Spleen (tissue), 11 donors: ENCODE results near the gene PRKG1. TPM values are rescaled to one million over a fixed set of nuclear protein-coding genes. Genes with fewer than 3 reads are reported as not detected.

Source experiments
- DNase-seq: peaks from one replicate; pipeline ENCODE4 v3.0.0-alpha.2; 2020
- H3K27ac ChIP-seq, 8 donors: fragments of 200-600 bp; sonication (generic) in 7 of 8; 1 replicate in 4 of 8; 2 replicates in 4 of 8; pipeline versions ENCODE4 v1.5.0 to v1.8.0; 2016 to 2021; ENCODE audit warnings: inconsistent platforms in 4 of 8, mild to moderate bottlenecking in 4 of 8, moderate library complexity in 1 of 8
- H3K27me3 ChIP-seq, 7 donors: fragments of 200-600 bp; sonication (generic) in 6 of 7; replicated peaks in 1 of 7; 1 replicate in 4 of 7; 2 replicates in 3 of 7; pipeline versions ENCODE4 v1.5.0 to v1.8.0; 2016 to 2021; ENCODE audit warnings: inconsistent platforms in 3 of 7, mild to moderate bottlenecking in 1 of 7
- H3K36me3 ChIP-seq, 6 donors: fragments of 200-600 bp; sonication (generic) in 5 of 6; 1 replicate in 4 of 6; 2 replicates in 2 of 6; pipeline versions ENCODE4 v1.5.0 to v1.8.0; 2016 to 2021; ENCODE audit warnings: inconsistent platforms in 2 of 6
- H3K4me1 ChIP-seq, 6 donors: fragments of 200-600 bp; sonication (generic) in 5 of 6; 1 replicate in 3 of 6; 2 replicates in 3 of 6; pipeline versions ENCODE4 v1.5.0 to v1.8.0; 2016 to 2021; ENCODE audit warnings: inconsistent platforms in 3 of 6
- H3K4me3 ChIP-seq, 8 donors: fragments of 200-600 bp; sonication (generic) in 7 of 8; 1 replicate in 4 of 8; 2 replicates in 4 of 8; pipeline versions ENCODE4 v1.5.0 to v1.8.0; 2016 to 2021; ENCODE audit warnings: inconsistent platforms in 4 of 8, mild to moderate bottlenecking in 4 of 8, moderate library complexity in 2 of 8
- H3K9me3 ChIP-seq, 8 donors: fragments of 200-600 bp; sonication (generic) in 7 of 8; 1 replicate in 4 of 8; 2 replicates in 4 of 8; pipeline versions ENCODE4 v1.5.0 to v1.8.0; 2016 to 2021; ENCODE audit warnings: inconsistent platforms in 4 of 8
- POLR2A ChIP-seq, 3 donors: fragments of 450-650 bp; IDR thresholded peaks; one replicate each; pipeline ENCODE4 v1.5.1; 2017; ENCODE audit warnings: antibody characterized with exemption in 3 of 3, mild to moderate bottlenecking in 1 of 3
- POLR2AphosphoS5 ChIP-seq, 3 donors: sonication (generic); formaldehyde crosslinking; IDR thresholded peaks; one replicate each; pipeline ENCODE4 v1.5.1; 2017; ENCODE audit warnings: antibody characterized with exemption in 3 of 3
- WGBS, 5 donors: extraction: QIAGEN DNeasy Blood & Tissue Kit in 3 of 5; methylation state at CpG; one replicate each; pipeline versions ENCODE4 v1.1.5 to v1.1.7; 2013 to 2018; 5-methylcytosine and 5-hydroxymethylcytosine counted together
- intact Hi-C: fragments of 100-400 bp; cut with DNase I; formaldehyde crosslinking; loops from one replicate; pipeline ENCODE4 v1.15.0; 2023; ENCODE audit warnings: low total_unique reads
- polyA plus RNA-seq, 3 donors: library from polyadenylated mRNA; stranded (reverse); fragments of 200-250 nt; gene quantifications; one replicate each; pipeline ENCODE4 v1.2.1, GENCODE V29; 2013
- total RNA-seq, 7 donors: library from RNA; depleted of rRNA in 3 of 7; stranded (reverse); fragments of >200 nt in 3 of 7; fragmentation: NEBNext Ultra II Directional in 4 of 7; extraction: Animal tissue kit (Norgen Biotek cat#: 25700) in 4 of 7; gene quantifications; one replicate each; pipeline versions ENCODE4 v1.1.0 to v1.2.1, GENCODE V29; 2016 to 2021
- TF ChIP-seq, protein P1 (sequence below), 11 experiments: fragments of 200-600 bp in 7 of 11; fragments of 450-650 bp in 4 of 11; sonication (generic) in 4 of 11; IDR thresholded peaks in 8 of 11; conservative IDR thresholded peaks in 3 of 11; 1 replicate in 7 of 11; 2 replicates in 4 of 11; pipeline versions ENCODE4 v1.4.0 to v1.8.0; 2016 to 2021; ENCODE audit warnings: antibody characterized with exemption in 11 of 11, inconsistent platforms in 4 of 11, mild to moderate bottlenecking in 1 of 11
- donor health status: healthy with polysubstance abuse.
- donor health status: DM: no; HTN: no; CAD: no; lungs with moderate emphysema.
- donor health status: DM: no; HTN: no; CAD: no.
- donor health status: Bipolar disorder and iron deficiency.
- donor health status: healthy.
- donor health status: DM: no; HTN: no; CAD: no.
- donor health status: DM: yes; HTN: yes; CAD: no.

Gene PRKG1
- total and polyA plus RNA-seq, 10 donors: 0.65 to 10.5 (median 7.2) TPM

GRCh38 chr10:52146766-52147165 lies 1072.5 kb downstream of the PRKG1 start:
- no peaks in the 10 kb centered on the region for H3K27me3 ChIP-seq
- intact Hi-C loops: no loop called here
- TF ChIP-seq POLR2AphosphoS5 (IDR thresholded peaks at IDR 0.05): no peak
- TF ChIP-seq POLR2A (IDR thresholded peaks at IDR 0.05): no peak
- TF ChIP-seq, protein P1, sequence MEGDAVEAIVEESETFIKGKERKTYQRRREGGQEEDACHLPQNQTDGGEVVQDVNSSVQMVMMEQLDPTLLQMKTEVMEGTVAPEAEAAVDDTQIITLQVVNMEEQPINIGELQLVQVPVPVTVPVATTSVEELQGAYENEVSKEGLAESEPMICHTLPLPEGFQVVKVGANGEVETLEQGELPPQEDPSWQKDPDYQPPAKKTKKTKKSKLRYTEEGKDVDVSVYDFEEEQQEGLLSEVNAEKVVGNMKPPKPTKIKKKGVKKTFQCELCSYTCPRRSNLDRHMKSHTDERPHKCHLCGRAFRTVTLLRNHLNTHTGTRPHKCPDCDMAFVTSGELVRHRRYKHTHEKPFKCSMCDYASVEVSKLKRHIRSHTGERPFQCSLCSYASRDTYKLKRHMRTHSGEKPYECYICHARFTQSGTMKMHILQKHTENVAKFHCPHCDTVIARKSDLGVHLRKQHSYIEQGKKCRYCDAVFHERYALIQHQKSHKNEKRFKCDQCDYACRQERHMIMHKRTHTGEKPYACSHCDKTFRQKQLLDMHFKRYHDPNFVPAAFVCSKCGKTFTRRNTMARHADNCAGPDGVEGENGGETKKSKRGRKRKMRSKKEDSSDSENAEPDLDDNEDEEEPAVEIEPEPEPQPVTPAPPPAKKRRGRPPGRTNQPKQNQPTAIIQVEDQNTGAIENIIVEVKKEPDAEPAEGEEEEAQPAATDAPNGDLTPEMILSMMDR (IDR thresholded peaks at IDR 0.05 in 8 of 11, conservative IDR thresholded peaks at IDR 0.05 in 3 of 11): no peak
- no peak for DNase-seq
- 80 to 90% (median 88%) methylated on average over 2 of the region's 2 CpGs for WGBS, 5 donors
- H3K9me3 ChIP-seq: no peaks in the 10 kb centered on the region
- H3K27ac ChIP-seq: no peak overlapping the region
- no peak overlapping the region for H3K4me3 ChIP-seq
- H3K4me1 ChIP-seq: no peaks in the 10 kb centered on the region
- H3K36me3 ChIP-seq: no peaks in the 10 kb centered on the region

- H3K36me3 ChIP-seq: no peaks in the 10 kb centered on the region
- TF ChIP-seq, protein P1 (IDR thresholded peaks at IDR 0.05 in 8 of 11, conservative IDR thresholded peaks at IDR 0.05 in 3 of 11): no peak
- no peak for TF ChIP-seq POLR2AphosphoS5 (IDR thresholded peaks at IDR 0.05)
- H3K4me3 ChIP-seq: no peak overlapping the region
- H3K27ac ChIP-seq: no peak overlapping the region
- H3K4me1 ChIP-seq: no peaks in the 10 kb centered on the region
- peaks cover 0 to 12% (median 0%) of the 10 kb centered on the region in 8 donors for H3K9me3 ChIP-seq
- WGBS, 5 donors: 64 to 89% (median 77%) methylated on average over 3 to 4 of the region's 4 CpGs
- H3K27me3 ChIP-seq: no peaks in the 10 kb centered on the region
- intact Hi-C loops: no loop called here
- no peak for DNase-seq
These were observed 1096.5 kb downstream of the PRKG1 start for GRCh38 chr10:52170776-52171175.

GRCh38 chr10:52172581-52172980 lies 1098.3 kb downstream of the PRKG1 start:
- 83 to 93% (median 89%) methylated on average over 1 of the region's 1 CpG for WGBS, 5 donors
- Histone ChIP-seq H3K27ac (no peak overlapping the region), H3K4me3 (no peak overlapping the region), H3K9me3 (peaks cover 0 to 26% (median 0%) of the 10 kb centered on the region in 8 donors), H3K27me3 (no peaks in the 10 kb centered on the region), H3K4me1 (no peaks in the 10 kb centered on the region), H3K36me3 (no peaks in the 10 kb centered on the region)
- no peak for TF ChIP-seq POLR2A (IDR thresholded peaks at IDR 0.05)
- TF ChIP-seq, protein P1 (IDR thresholded peaks at IDR 0.05 in 8 of 11, conservative IDR thresholded peaks at IDR 0.05 in 3 of 11): no peak
- intact Hi-C loops: no loop called here
- no peak for DNase-seq

- TF ChIP-seq POLR2AphosphoS5 (IDR thresholded peaks at IDR 0.05) (no peak), POLR2A (IDR thresholded peaks at IDR 0.05) (no peak)
- TF ChIP-seq, protein P1 (IDR thresholded peaks at IDR 0.05 in 8 of 11, conservative IDR thresholded peaks at IDR 0.05 in 3 of 11): no peak
- Histone ChIP-seq H3K27me3 (no peaks in the 10 kb centered on the region), H3K9me3 (peaks cover 0 to 17% (median 0%) of the 10 kb centered on the region in 8 donors), H3K4me1 (no peaks in the 10 kb centered on the region), H3K4me3 (no peak overlapping the region), H3K27ac (no peak overlapping the region), H3K36me3 (no peaks in the 10 kb centered on the region)
- intact Hi-C loops: no loop called here
- DNase-seq: no peak
These were observed 1111.0 kb downstream of the PRKG1 start for GRCh38 chr10:52185256-52185655.
